NCI-H1930 (cell line): ENCODE data around the gene RPS15.
A peak's percentile ranks its signal among the peaks of the same experiment; 100 is the strongest.

Experiments
- DNase-seq, 2 experiments: peaks; one replicate each; lab custom pipeline; 2025; lab: John Stamatoyannopoulos, UW

The RPS15 gene

GRCh38 chr19:1438035-1438932 lies at the start of gene RPS15:
TSS of gene RPS15 (plus strand) at chr19:1438396. CDS start at chr19:1438426, 30 bp downstream.
- DNase-seq, result peak; percentile 82 to 91

- no peak for DNase-seq
Measured at GRCh38 chr19:1388637-1389026, 49.6 kb upstream of the RPS15 start.

- no peak for DNase-seq
Measured at GRCh38 chr19:1389033-1389940, 48.9 kb upstream of the RPS15 start.

GRCh38 chr19:1390890-1391423 lies 47.2 kb upstream of the RPS15 start:
- DNase-seq, result no peak

- no peak for DNase-seq
Measured at GRCh38 chr19:1392407-1392806, 45.8 kb upstream of the RPS15 start.

- no peak for DNase-seq
Measured at GRCh38 chr19:1392939-1393530, 45.2 kb upstream of the RPS15 start.

GRCh38 chr19:1393841-1394240 lies 44.4 kb upstream of the RPS15 start:
- DNase-seq, result no peak

GRCh38 chr19:1394252-1395193 lies 43.7 kb upstream of the RPS15 start:
- no peak for DNase-seq

GRCh38 chr19:1395194-1396018 lies 42.8 kb upstream of the RPS15 start:
- no peak for DNase-seq

- no peak for DNase-seq
Measured at GRCh38 chr19:1396019-1396767, 42.0 kb upstream of the RPS15 start.

- no peak for DNase-seq
Measured at GRCh38 chr19:1396768-1397679, 41.2 kb upstream of the RPS15 start.

GRCh38 chr19:1397838-1398237 lies 40.4 kb upstream of the RPS15 start:
- DNase-seq, result no peak

GRCh38 chr19:1399079-1399478 lies 39.1 kb upstream of the RPS15 start:
- DNase-seq, result no peak

GRCh38 chr19:1399745-1400144 lies 38.5 kb upstream of the RPS15 start:
- no peak for DNase-seq

GRCh38 chr19:1400281-1401137 lies 37.7 kb upstream of the RPS15 start:
- DNase-seq, result no peak

- peak in 1 of 2 experiments; percentile 44 for DNase-seq
Measured at GRCh38 chr19:1401138-1401888, 36.9 kb upstream of the RPS15 start, which contains the start of gene GAMT. TSS of gene GAMT (minus strand) at chr19:1401542. CDS start at chr19:1401476, 66 bp downstream.

GRCh38 chr19:1401889-1402217 lies 36.3 kb upstream of the RPS15 start:
- no peak for DNase-seq
